ENCODE results near the gene NR1I3. TPM values are rescaled to one million over a fixed set of nuclear protein-coding genes. Genes with fewer than 3 reads are reported as not detected.

NR1I3 gene
- total and polyA plus RNA-seq, 2 donors from 2014 or later, result 19.6 TPM; not detected in 1

- peak; percentile 93 for TF ChIP-seq CTCF (IDR thresholded peaks at IDR 0.05; ENCODE audit: borderline replicate concordance, extremely low read depth, insufficient read depth)
- Histone ChIP-seq H3K9me3 (ENCODE audit: control insufficient read depth in 2 of 3, insufficient read depth in 1 of 3, low read length in 3 of 3) (no peaks in the 10 kb centered on the region), H3K36me3 (ENCODE audit: control insufficient read depth in 2 of 3, insufficient read depth in 3 of 3, low read length in 3 of 3) (peaks cover 26 to 73% (median 44%) of the 10 kb centered on the region in 3 donors), H3K27ac (ENCODE audit: low read depth in 2 of 2, low read length in 2 of 2) (peak overlapping the region in 1 of 2 donors; percentile 3), H3K4me1 (ENCODE audit: control insufficient read depth in 2 of 3, insufficient read depth in 2 of 3, low read depth in 1 of 3, low read length in 3 of 3) (peaks cover 0 to 13% (median 4%) of the 10 kb centered on the region in 3 donors), H3K4me3 (ENCODE audit: low read length in 3 of 3) (no peak overlapping the region), H3K27me3 (ENCODE audit: control insufficient read depth, insufficient read depth, low read length) (no peaks in the 10 kb centered on the region), H3K9ac (ENCODE audit: low read length in 3 of 3) (no peak overlapping the region)
- DNase-seq, result peak; percentile 81 to 89 (median 84)
- no peak for FAIRE-seq
- intact Hi-C loops (cut with DNase I), result loop anchor here (10.0 kb wide), 1 partner anchor 165 kb away; no protein-coding TSS in a partner anchor
These were observed 28.1 kb downstream of the NR1I3 start for GRCh38 chr1:161209790-161210409.

- DNase-seq (peak in 2 of 5 donors; percentile 69 to 86), FAIRE-seq (no peak)
- TF ChIP-seq CTCF (IDR thresholded peaks at IDR 0.05; ENCODE audit: borderline replicate concordance, extremely low read depth, insufficient read depth), result no peak
- H3K4me1 ChIP-seq (ENCODE audit: control insufficient read depth in 2 of 3, insufficient read depth in 2 of 3, low read depth in 1 of 3, low read length in 3 of 3), result peaks cover 0 to 22% (median 18%) of the 10 kb centered on the region in 3 donors
- H3K9ac ChIP-seq (ENCODE audit: low read length in 3 of 3), result no peak overlapping the region
- no peak overlapping the region for H3K4me3 ChIP-seq (ENCODE audit: low read length in 3 of 3)
- no peaks in the 10 kb centered on the region for H3K9me3 ChIP-seq (ENCODE audit: control insufficient read depth in 2 of 3, insufficient read depth in 1 of 3, low read length in 3 of 3)
- H3K27me3 ChIP-seq (ENCODE audit: control insufficient read depth, insufficient read depth, low read length), result no peaks in the 10 kb centered on the region
- H3K27ac ChIP-seq (ENCODE audit: low read depth in 2 of 2, low read length in 2 of 2), result peak overlapping the region; percentile 59 to 92
- intact Hi-C loops (cut with DNase I), result no loop called here
- H3K36me3 ChIP-seq (ENCODE audit: control insufficient read depth in 2 of 3, insufficient read depth in 3 of 3, low read length in 3 of 3), result peaks cover 16 to 61% (median 26%) of the 10 kb centered on the region in 3 donors
These were observed 30.8 kb downstream of the NR1I3 start for GRCh38 chr1:161207173-161207572.

- H3K36me3 ChIP-seq (ENCODE audit: control insufficient read depth in 2 of 3, insufficient read depth in 3 of 3, low read length in 3 of 3), result peaks cover 15 to 55% (median 25%) of the 10 kb centered on the region in 3 donors
- DNase-seq (peak in 2 of 5 donors; percentile 35 to 55), FAIRE-seq (no peak)
- no peak overlapping the region for H3K4me3 ChIP-seq (ENCODE audit: low read length in 3 of 3)
- H3K4me1 ChIP-seq (ENCODE audit: control insufficient read depth in 2 of 3, insufficient read depth in 2 of 3, low read depth in 1 of 3, low read length in 3 of 3), result peaks cover 0 to 23% (median 20%) of the 10 kb centered on the region in 3 donors
- H3K27ac ChIP-seq (ENCODE audit: low read depth in 2 of 2, low read length in 2 of 2), result peak overlapping the region; percentile 74 to 92
- TF ChIP-seq CTCF (IDR thresholded peaks at IDR 0.05; ENCODE audit: borderline replicate concordance, extremely low read depth, insufficient read depth), result no peak
- intact Hi-C loops (cut with DNase I), result no loop called here
- no peaks in the 10 kb centered on the region for H3K27me3 ChIP-seq (ENCODE audit: control insufficient read depth, insufficient read depth, low read length)
- H3K9ac ChIP-seq (ENCODE audit: low read length in 3 of 3), result peak overlapping the region in 1 of 3 donors; percentile 42
- no peaks in the 10 kb centered on the region for H3K9me3 ChIP-seq (ENCODE audit: control insufficient read depth in 2 of 3, insufficient read depth in 1 of 3, low read length in 3 of 3)
These were observed 31.4 kb downstream of the NR1I3 start for GRCh38 chr1:161206411-161207140.
